Measurements from ENCODE around the gene TBX21.

DNA sequence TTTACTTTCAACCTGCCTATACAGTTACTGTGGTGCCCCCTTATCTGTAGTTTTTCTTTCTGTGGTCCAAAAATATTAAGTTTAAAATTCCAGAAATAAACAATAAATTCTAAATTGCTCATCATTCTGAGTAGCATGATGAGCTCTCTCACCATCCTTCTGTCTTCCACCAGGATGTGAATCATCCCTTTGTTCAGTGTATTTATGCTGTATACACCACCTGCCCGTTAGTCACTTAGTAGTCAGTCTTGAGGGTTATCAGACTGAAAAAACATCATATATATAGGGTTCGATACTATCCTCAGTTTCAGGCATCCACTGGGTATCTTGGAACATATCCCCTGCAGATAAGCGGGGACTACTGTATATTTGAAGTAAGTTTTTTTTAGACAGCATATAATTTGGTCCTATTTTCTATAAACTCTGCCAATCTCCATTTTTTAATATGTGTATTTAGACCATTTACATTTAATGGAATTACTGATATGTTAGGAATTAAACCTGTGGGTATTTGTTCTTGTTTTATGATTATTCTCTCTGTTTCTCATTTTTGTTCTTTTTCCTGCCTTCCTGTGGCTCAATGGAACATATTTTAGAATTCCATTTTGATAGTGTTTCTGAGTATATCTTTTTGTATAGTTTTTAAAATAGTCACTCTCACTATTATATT, 31.0 kb downstream of the TBX21 start:
- TF ChIP-seq, protein P1, sequence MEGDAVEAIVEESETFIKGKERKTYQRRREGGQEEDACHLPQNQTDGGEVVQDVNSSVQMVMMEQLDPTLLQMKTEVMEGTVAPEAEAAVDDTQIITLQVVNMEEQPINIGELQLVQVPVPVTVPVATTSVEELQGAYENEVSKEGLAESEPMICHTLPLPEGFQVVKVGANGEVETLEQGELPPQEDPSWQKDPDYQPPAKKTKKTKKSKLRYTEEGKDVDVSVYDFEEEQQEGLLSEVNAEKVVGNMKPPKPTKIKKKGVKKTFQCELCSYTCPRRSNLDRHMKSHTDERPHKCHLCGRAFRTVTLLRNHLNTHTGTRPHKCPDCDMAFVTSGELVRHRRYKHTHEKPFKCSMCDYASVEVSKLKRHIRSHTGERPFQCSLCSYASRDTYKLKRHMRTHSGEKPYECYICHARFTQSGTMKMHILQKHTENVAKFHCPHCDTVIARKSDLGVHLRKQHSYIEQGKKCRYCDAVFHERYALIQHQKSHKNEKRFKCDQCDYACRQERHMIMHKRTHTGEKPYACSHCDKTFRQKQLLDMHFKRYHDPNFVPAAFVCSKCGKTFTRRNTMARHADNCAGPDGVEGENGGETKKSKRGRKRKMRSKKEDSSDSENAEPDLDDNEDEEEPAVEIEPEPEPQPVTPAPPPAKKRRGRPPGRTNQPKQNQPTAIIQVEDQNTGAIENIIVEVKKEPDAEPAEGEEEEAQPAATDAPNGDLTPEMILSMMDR (IDR thresholded peaks at IDR 0.05): no peak
- no peak for TF ChIP-seq POLR2A (IDR thresholded peaks at IDR 0.05)
